Neural cell (in vitro differentiated cells): Measurements from ENCODE around the gene CCL26.

ENCODE experiments used
- EP300 ChIP-seq: fragments of 450-650 bp; conservative IDR thresholded peaks from 2 replicates; pipeline ENCODE4 v1.6.1; 2014; ENCODE audit warnings: antibody characterized with exemption, mild to moderate bottlenecking, moderate library complexity; ENCODE audit not compliant: poor library complexity, severe bottlenecking
- EZH2 ChIP-seq: fragments of 200-600, 300-800 bp; shearing (Covaris generic), sonication (generic); IDR thresholded peaks from 2 replicates; pipeline ENCODE4 v1.6.1; 2014; ENCODE audit warnings: antibody characterized with exemption, low read length, borderline replicate concordance, mild to moderate bottlenecking; ENCODE audit not compliant: insufficient read depth, poor library complexity, severe bottlenecking
- MXI1 ChIP-seq: fragments of 450-650 bp; conservative IDR thresholded peaks from 2 replicates; pipeline ENCODE4 v1.6.1; 2014; ENCODE audit warnings: antibody characterized with exemption, mild to moderate bottlenecking; ENCODE audit not compliant: poor library complexity, severe bottlenecking
- POLR2AphosphoS5 ChIP-seq: IDR thresholded peaks from 2 replicates; pipeline ENCODE4 v1.6.1; 2012
- RAD21 ChIP-seq: fragments of 450-650 bp; conservative IDR thresholded peaks from 2 replicates; pipeline ENCODE4 v1.6.1; 2014; ENCODE audit warnings: antibody characterized with exemption, mild to moderate bottlenecking, moderate library complexity
- SMC3 ChIP-seq: fragments of 450-650 bp; conservative IDR thresholded peaks from 2 replicates; pipeline ENCODE4 v1.6.1; 2014; ENCODE audit warnings: antibody characterized with exemption, mild to moderate bottlenecking, moderate library complexity; ENCODE audit not compliant: poor library complexity
- TAF1 ChIP-seq: IDR thresholded peaks from 2 replicates; pipeline ENCODE4 v1.6.1; 2012; ENCODE audit warnings: low read depth
- TF ChIP-seq, protein P1 (sequence below): fragments of 450-650 bp; IDR thresholded peaks from 2 replicates; pipeline ENCODE4 v1.5.1; 2014; ENCODE audit warnings: antibody characterized with exemption, mild to moderate bottlenecking, moderate library complexity; ENCODE audit not compliant: poor library complexity, severe bottlenecking

DNA sequence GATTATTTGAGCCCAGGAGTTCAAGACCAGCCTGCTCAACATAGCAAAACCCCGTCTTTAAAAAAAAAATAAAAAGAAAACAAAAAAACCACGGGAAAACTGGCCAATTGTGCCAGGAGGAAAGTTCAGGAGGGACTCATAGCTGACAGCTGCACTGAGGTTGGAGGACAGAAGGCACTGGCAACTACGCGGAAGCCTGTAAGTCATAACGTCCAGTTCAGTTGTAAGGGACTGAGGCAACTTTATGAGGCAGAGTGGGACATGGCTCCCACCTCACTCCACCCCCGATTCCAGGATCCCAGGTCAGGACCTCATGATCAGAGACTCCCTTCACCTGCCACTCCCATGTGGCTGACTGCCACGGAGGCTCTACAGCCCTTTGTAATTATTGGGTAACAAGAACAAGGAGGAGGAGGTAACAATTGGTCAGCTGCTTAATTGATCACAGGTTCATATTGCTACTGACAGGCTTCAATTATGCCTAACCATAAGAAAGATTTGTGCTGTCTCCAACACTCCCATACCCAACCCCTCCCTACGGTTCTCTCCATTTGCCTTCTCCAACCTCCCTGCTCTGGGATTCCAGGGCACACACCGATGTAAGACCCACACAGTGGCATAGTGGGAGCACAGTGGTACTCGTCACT is 43.5 kb upstream of the CCL26 start:
- TF ChIP-seq SMC3 (no peak), MXI1 (no peak), EP300 (no peak), RAD21 (no peak), POLR2AphosphoS5 (no peak), TAF1 (no peak), EZH2 (no peak)
- TF ChIP-seq, protein P1, sequence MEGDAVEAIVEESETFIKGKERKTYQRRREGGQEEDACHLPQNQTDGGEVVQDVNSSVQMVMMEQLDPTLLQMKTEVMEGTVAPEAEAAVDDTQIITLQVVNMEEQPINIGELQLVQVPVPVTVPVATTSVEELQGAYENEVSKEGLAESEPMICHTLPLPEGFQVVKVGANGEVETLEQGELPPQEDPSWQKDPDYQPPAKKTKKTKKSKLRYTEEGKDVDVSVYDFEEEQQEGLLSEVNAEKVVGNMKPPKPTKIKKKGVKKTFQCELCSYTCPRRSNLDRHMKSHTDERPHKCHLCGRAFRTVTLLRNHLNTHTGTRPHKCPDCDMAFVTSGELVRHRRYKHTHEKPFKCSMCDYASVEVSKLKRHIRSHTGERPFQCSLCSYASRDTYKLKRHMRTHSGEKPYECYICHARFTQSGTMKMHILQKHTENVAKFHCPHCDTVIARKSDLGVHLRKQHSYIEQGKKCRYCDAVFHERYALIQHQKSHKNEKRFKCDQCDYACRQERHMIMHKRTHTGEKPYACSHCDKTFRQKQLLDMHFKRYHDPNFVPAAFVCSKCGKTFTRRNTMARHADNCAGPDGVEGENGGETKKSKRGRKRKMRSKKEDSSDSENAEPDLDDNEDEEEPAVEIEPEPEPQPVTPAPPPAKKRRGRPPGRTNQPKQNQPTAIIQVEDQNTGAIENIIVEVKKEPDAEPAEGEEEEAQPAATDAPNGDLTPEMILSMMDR, result no peak
